GM23338 (cell line): ENCODE results near the gene GPR4. TPM values are rescaled to one million over a fixed set of nuclear protein-coding genes. Genes with fewer than 3 reads are reported as not detected.
A peak's percentile ranks its signal among the peaks of the same experiment; 100 is the strongest.
"Not testable (repeated sequence)": the region's sequence is repeated elsewhere in the genome, so short reads cannot be mapped to it uniquely, and the experiment has no call there.

Experiments used
- ATAC-seq: fragments of 200-7000 bp; cut with Tn5 transposase; 3 replicates; pipeline ENCODE4 v1.9.1; 2020
- DNase-seq: peaks from one replicate; pipeline ENCODE4 v3.0.0-alpha.2; 2015; ENCODE audit warnings: low spot score
- H2AFZ ChIP-seq: fragments of 200-600 bp; sonication (generic); 2 replicates; pipeline ENCODE4 v1.8.0; 2016; ENCODE audit warnings: antibody characterized with exemption, mild to moderate bottlenecking, moderate library complexity
- H3F3A ChIP-seq: fragments of 200-600 bp; sonication (generic); replicated peaks from 2 replicates; pipeline ENCODE4 v1.8.0; 2017; ENCODE audit warnings: antibody characterized with exemption, mixed run types, low read depth
- H3K27ac ChIP-seq: fragments of 200-600 bp; sonication (generic); 2 replicates; pipeline ENCODE4 v1.6.1; 2016; ENCODE audit warnings: low read depth
- H3K27me3 ChIP-seq: fragments of 200-600 bp; sonication (generic); 2 replicates; pipeline ENCODE4 v1.8.0; 2016; ENCODE audit warnings: mild to moderate bottlenecking, mixed run types, moderate library complexity; ENCODE audit not compliant: insufficient read depth
- H3K36me3 ChIP-seq: fragments of 200-600 bp; sonication (generic); 2 replicates; pipeline ENCODE4 v1.8.0; 2016; ENCODE audit warnings: mild to moderate bottlenecking; ENCODE audit not compliant: insufficient read depth
- H3K4me1 ChIP-seq: fragments of 200-600 bp; sonication (generic); 2 replicates; pipeline ENCODE4 v1.8.0; 2016; ENCODE audit warnings: mild to moderate bottlenecking, moderate library complexity; ENCODE audit not compliant: insufficient read depth
- H3K4me2 ChIP-seq: fragments of 200-600 bp; sonication (generic); 2 replicates; pipeline ENCODE4 v1.7.1; 2017; ENCODE audit warnings: mixed run types
- H3K4me3 ChIP-seq: fragments of 200-600 bp; sonication (generic); 2 replicates; pipeline ENCODE4 v1.6.1; 2016; ENCODE audit warnings: mixed run types
- H3K79me2 ChIP-seq: fragments of 200-600 bp; sonication (generic); replicated peaks from 2 replicates; pipeline ENCODE4 v1.8.0; 2017; ENCODE audit warnings: mild to moderate bottlenecking; ENCODE audit not compliant: insufficient read depth
- H3K9me2 ChIP-seq: fragments of 200-600 bp; sonication (generic); 2 replicates; pipeline ENCODE4 v1.8.0; 2017; ENCODE audit not compliant: insufficient read depth
- H4K20me1 ChIP-seq: fragments of 200-600 bp; sonication (generic); replicated peaks from 2 replicates; pipeline ENCODE4 v1.8.0; 2017; ENCODE audit warnings: mild to moderate bottlenecking; ENCODE audit not compliant: insufficient read depth
- H3K27ac Mint-ChIP-seq: 2 replicates; pipeline ENCODE4 v1.8.0; 2020; ENCODE audit warnings: inconsistent platforms, mild to moderate bottlenecking, moderate library complexity, mixed read lengths
- H3K27me3 Mint-ChIP-seq: 3 replicates; pipeline ENCODE4 v1.8.0; 2022; ENCODE audit warnings: low read depth, mild to moderate bottlenecking, moderate library complexity, mixed read lengths, inconsistent platforms; ENCODE audit not compliant: insufficient read depth, poor library complexity
- H3K36me3 Mint-ChIP-seq: 3 replicates; pipeline ENCODE4 v1.8.0; 2021; ENCODE audit warnings: low read depth, mild to moderate bottlenecking, inconsistent platforms, moderate library complexity, mixed read lengths
- H3K4me1 Mint-ChIP-seq: 3 replicates; pipeline ENCODE4 v1.8.0; 2020; ENCODE audit warnings: mild to moderate bottlenecking, inconsistent platforms, mixed read lengths
- H3K4me3 Mint-ChIP-seq: 3 replicates; pipeline ENCODE4 v1.8.0; 2021; ENCODE audit warnings: moderate library complexity, mild to moderate bottlenecking, inconsistent platforms, mixed read lengths
- H3K9me3 Mint-ChIP-seq: 3 replicates; pipeline ENCODE4 v1.8.0; 2020; ENCODE audit warnings: moderate library complexity, mild to moderate bottlenecking, inconsistent platforms, mixed read lengths
- EZH2 ChIP-seq: fragments of 200-600 bp; sonication (generic); IDR thresholded peaks from one replicate; pipeline ENCODE4 v1.8.0; 2017; ENCODE audit warnings: antibody characterized with exemption, mild to moderate bottlenecking, low read depth; ENCODE audit not compliant: unreplicated experiment
- JUNB ChIP-seq: IDR thresholded peaks from one replicate; pipeline ENCODE4 v1.6.1; 2016; ENCODE audit warnings: antibody characterized with exemption; ENCODE audit not compliant: unreplicated experiment
- NANOG ChIP-seq: IDR thresholded peaks from 2 replicates; pipeline ENCODE4 v1.6.1; 2016; ENCODE audit warnings: antibody characterized with exemption, borderline replicate concordance
- POLR2AphosphoS5 ChIP-seq: IDR thresholded peaks from 2 replicates; pipeline ENCODE4 v1.6.1; 2016; ENCODE audit warnings: antibody characterized with exemption, low read depth
- ZNF114 ChIP-seq: fragments of 250-450 bp; sonication (Bioruptor Pico); IDR thresholded peaks from 2 replicates; pipeline ENCODE4 v1.5.0; 2020; ENCODE audit warnings: mild to moderate bottlenecking, moderate library complexity
- ZNF331 ChIP-seq: fragments of 250-450 bp; sonication (Bioruptor Pico); IDR thresholded peaks from 2 replicates; pipeline ENCODE4 v1.5.0; 2020; ENCODE audit warnings: low read depth, mild to moderate bottlenecking, moderate library complexity
- ZNF462 ChIP-seq: fragments of 250-450 bp; sonication (Bioruptor Pico); IDR thresholded peaks from 2 replicates; pipeline ENCODE4 v1.5.0; 2020; ENCODE audit warnings: mild to moderate bottlenecking, moderate library complexity
- polyA plus RNA-seq: library from polyadenylated mRNA; unstranded; fragments of >200 nt; fragmentation: Nextera tagmentation; extraction: Ambion mirVana; gene quantifications from 2 replicates; pipeline ENCODE4 v1.2.1, GENCODE V29; 2016
- total RNA-seq: library from RNA; depleted of rRNA; stranded (reverse); fragments of >200 nt; shearing (Covaris generic); gene quantifications from 2 replicates; pipeline ENCODE4 v1.2.3, GENCODE V29; 2014

GPR4 gene
- total and polyA plus RNA-seq, 2 experiments from 2014 or later, result 0.06 to 0.14 TPM

- no peaks in the 10 kb centered on the region for H3K9me3 Mint-ChIP-seq
- peak overlapping the region; percentile 96 for H3K4me2 ChIP-seq
- H4K20me1 ChIP-seq, result no peaks in the 10 kb centered on the region
- H3K27me3 Mint-ChIP-seq, result peaks cover 13% of the 10 kb centered on the region
- ATAC-seq, result peak; percentile 90
- peaks cover 29% of the 10 kb centered on the region; the same call in 2 of the 3 replicates for H3K36me3 Mint-ChIP-seq
- H3K9me2 ChIP-seq, result no peaks in the 10 kb centered on the region
- H3K4me3 ChIP-seq, result peak overlapping the region; percentile 95
- DNase-seq, result peak; percentile 99
- H3F3A ChIP-seq, result 0 out of 2 replicates have a peak, but pooled peaks cover 4% of the 10 kb centered on the region
- peak overlapping the region; percentile 92 for H3K4me3 Mint-ChIP-seq
- H2AFZ ChIP-seq, result peak overlapping the region; percentile 83
- peak overlapping the region; percentile 92 for H3K27ac ChIP-seq
- no peaks in the 10 kb centered on the region for H3K27me3 ChIP-seq
- peak overlapping the region; percentile 96 for H3K27ac Mint-ChIP-seq
- H3K79me2 ChIP-seq, result no peaks in the 10 kb centered on the region
- peaks cover 11% of the 10 kb centered on the region; the same call in 1 of the 2 replicates for H3K4me1 ChIP-seq
- H3K36me3 ChIP-seq, result no peaks in the 10 kb centered on the region
- no peak for TF ChIP-seq EZH2
- peak; percentile 58 for TF ChIP-seq POLR2AphosphoS5
- peaks cover 14% of the 10 kb centered on the region for H3K4me1 Mint-ChIP-seq
Observed at GRCh38 chr19:45615795-45616703, 14.0 kb upstream of the GPR4 start.

- not testable (repeated sequence) for ATAC-seq, H3K27me3 ChIP-seq, H3K27ac Mint-ChIP-seq, H3F3A ChIP-seq, H3K4me1 ChIP-seq, H3K9me2 ChIP-seq, H3K79me2 ChIP-seq, H3K27ac ChIP-seq, H3K36me3 ChIP-seq, DNase-seq, H3K9me3 Mint-ChIP-seq, H4K20me1 ChIP-seq, H2AFZ ChIP-seq, H3K27me3 Mint-ChIP-seq
- peak overlapping the region; percentile 87 for H3K4me2 ChIP-seq
- peak overlapping the region; percentile 92 for H3K4me3 Mint-ChIP-seq
- H3K4me1 Mint-ChIP-seq, result peaks cover 11% of the 10 kb centered on the region
- peaks cover 31% of the 10 kb centered on the region; the same call in 2 of the 3 replicates for H3K36me3 Mint-ChIP-seq
- H3K4me3 ChIP-seq, result peak overlapping the region; percentile 39; the same call in 1 of the 2 replicates
Observed at GRCh38 chr19:45615056-45615455, 13.0 kb upstream of the GPR4 start.

GRCh38 chr19:45613926-45614725 is 12.1 kb upstream of the GPR4 start:
- peaks cover 37% of the 10 kb centered on the region for H3K36me3 Mint-ChIP-seq
- Histone ChIP-seq H3K9me2 (no peaks in the 10 kb centered on the region), H3K36me3 (no peaks in the 10 kb centered on the region), H2AFZ (no peak overlapping the region), H3K27me3 (no peaks in the 10 kb centered on the region), H3K79me2 (no peaks in the 10 kb centered on the region), H3K27ac (no peak overlapping the region), H3K4me2 (no peak overlapping the region), H3F3A (0 out of 2 replicates have a peak, but pooled peaks cover 4% of the 10 kb centered on the region), H4K20me1 (no peaks in the 10 kb centered on the region), H3K4me1 (peaks cover 5% of the 10 kb centered on the region; the same call in 1 of the 2 replicates), H3K4me3 (no peak overlapping the region)
- H3K27ac Mint-ChIP-seq, result no peak overlapping the region
- H3K9me3 Mint-ChIP-seq, result peaks cover under 1% of the 10 kb centered on the region; the same call in 1 of the 3 replicates
- H3K4me1 Mint-ChIP-seq, result peaks cover 11% of the 10 kb centered on the region
- H3K27me3 Mint-ChIP-seq, result peaks cover 11% of the 10 kb centered on the region
- ATAC-seq (no peak), DNase-seq (no peak)
- H3K4me3 Mint-ChIP-seq, result peak overlapping the region; percentile 42
- TF ChIP-seq EZH2 (no peak), ZNF114 (CRISPR knock-in tag) (no peak), NANOG (no peak), JUNB (no peak), ZNF331 (CRISPR knock-in tag) (no peak), POLR2AphosphoS5 (no peak), ZNF462 (CRISPR knock-in tag) (no peak)
